ENCODE measurements around the gene PPP1R13B. TPM values are rescaled to one million over a fixed set of nuclear protein-coding genes. Genes with fewer than 3 reads are reported as not detected.
A peak's percentile ranks its signal among the peaks of the same experiment; 100 is the strongest.

Gene PPP1R13B
- total and polyA plus RNA-seq, 12 donors, result 21.6 to 124 (median 75.5) TPM

DNA sequence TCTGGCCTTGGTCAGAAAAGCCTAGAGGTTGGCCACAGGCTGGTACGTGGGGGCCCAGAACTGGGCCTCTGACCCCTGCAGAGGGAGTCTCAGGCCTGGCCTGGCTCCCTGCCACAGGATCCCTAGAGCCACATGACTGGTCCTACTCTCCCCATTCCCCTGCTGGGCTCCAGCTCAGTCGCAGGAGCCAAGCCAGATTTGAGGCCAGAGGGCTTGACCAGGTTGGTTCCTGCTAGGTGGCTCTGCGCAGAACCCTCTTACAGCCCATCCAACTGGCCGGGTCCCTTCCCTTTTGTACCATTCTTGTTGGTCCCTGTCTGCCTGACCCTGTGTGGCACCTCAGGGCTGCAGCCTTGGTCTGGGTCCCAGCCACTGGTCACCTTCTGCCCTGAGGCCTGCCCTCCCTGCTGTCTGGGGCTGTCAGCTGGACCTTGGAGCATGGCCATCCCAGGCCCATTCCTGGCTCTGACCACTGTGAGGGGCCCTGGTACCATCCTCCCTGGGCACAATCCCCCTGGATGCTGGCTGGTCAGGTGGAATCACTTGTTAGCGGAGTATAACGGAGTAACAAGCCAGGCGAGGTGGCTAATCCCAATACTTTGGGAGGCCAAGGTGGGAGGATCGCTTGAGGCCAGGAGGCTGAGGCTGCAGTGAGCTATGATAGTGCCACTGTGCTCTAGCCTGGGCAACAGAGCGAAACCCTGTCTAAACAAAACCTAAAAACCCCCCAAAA lies 22.9 kb upstream of the PPP1R13B start:
- WGBS, 2 donors, result 85 to 91% methylated on average over 9 of the region's 9 CpGs
- TF ChIP-seq, protein P1, sequence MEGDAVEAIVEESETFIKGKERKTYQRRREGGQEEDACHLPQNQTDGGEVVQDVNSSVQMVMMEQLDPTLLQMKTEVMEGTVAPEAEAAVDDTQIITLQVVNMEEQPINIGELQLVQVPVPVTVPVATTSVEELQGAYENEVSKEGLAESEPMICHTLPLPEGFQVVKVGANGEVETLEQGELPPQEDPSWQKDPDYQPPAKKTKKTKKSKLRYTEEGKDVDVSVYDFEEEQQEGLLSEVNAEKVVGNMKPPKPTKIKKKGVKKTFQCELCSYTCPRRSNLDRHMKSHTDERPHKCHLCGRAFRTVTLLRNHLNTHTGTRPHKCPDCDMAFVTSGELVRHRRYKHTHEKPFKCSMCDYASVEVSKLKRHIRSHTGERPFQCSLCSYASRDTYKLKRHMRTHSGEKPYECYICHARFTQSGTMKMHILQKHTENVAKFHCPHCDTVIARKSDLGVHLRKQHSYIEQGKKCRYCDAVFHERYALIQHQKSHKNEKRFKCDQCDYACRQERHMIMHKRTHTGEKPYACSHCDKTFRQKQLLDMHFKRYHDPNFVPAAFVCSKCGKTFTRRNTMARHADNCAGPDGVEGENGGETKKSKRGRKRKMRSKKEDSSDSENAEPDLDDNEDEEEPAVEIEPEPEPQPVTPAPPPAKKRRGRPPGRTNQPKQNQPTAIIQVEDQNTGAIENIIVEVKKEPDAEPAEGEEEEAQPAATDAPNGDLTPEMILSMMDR (IDR thresholded peaks at IDR 0.05), result no peak

GRCh38 chr14:103869406-103870143 lies 22.2 kb upstream of the PPP1R13B start:
- WGBS, 2 donors, result 84 to 89% methylated on average over 14 of the region's 14 CpGs

More for the DNA sequence above, 22.9 kb upstream of the PPP1R13B start:
- H3K27ac ChIP-seq, result peak overlapping the region in 6 of 10 donors; percentile 1 to 46 (median 30)
- ATAC-seq (no peak), DNase-seq (no peak)
- no peaks in the 10 kb centered on the region for H3K27me3 ChIP-seq
- intact Hi-C loops (cut with DNase I), result no loop called here
- no peaks in the 10 kb centered on the region for H3K36me3 ChIP-seq
- no peaks in the 10 kb centered on the region for H3K9me3 ChIP-seq
- H3K4me3 ChIP-seq, result no peak overlapping the region
- H3K4me1 ChIP-seq, result peaks cover 13 to 50% (median 27%) of the 10 kb centered on the region in 9 donors

DNA sequence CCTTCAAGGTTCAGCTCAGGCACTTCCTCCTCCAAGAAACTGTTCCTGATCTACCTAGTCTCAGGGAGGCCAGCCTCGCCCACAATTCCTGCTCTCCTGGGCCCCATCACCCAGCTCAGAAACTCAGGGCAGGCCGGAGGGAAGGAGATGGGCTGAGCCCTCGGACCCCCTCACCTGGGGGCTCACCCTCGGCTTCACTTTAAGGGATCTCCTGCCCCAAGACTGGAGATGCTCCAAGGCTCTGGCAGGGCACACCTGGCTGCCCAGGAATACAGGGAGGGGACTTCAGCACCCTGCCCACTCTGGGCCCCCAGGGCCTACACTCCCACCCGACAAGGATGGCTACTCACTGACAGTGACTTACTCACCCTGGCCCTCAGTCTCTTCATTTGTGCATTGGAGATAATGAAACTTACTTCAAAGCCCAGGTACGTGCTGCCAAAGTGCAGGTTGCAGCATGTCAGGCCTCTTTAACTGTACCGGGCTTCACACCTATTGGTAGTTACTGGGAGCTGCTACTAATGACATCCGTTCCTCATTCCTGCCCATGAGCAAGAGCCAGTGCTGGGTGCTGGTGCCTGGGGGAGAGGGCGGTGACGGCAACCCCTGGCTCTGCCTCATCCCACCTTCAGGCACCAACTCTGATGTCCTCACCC lies 21.0 kb upstream of the PPP1R13B start:
- intact Hi-C loops (cut with DNase I), result no loop called here
- TF ChIP-seq, protein P1 (IDR thresholded peaks at IDR 0.05), result no peak
- no peak for ATAC-seq
- no peak for DNase-seq
- Histone ChIP-seq H3K27me3 (no peaks in the 10 kb centered on the region), H3K9me3 (no peaks in the 10 kb centered on the region), H3K36me3 (no peaks in the 10 kb centered on the region), H3K27ac (peak overlapping the region; percentile 59 to 87 (median 80)), H3K4me3 (no peak overlapping the region), H3K4me1 (peaks cover 13 to 50% (median 27%) of the 10 kb centered on the region in 9 donors)
- 92 to 93% methylated on average over 10 of the region's 10 CpGs for WGBS, 2 donors

More at GRCh38 chr14:103869406-103870143, 22.2 kb upstream of the PPP1R13B start:
- ATAC-seq, result no peak
- TF ChIP-seq, protein P1 (IDR thresholded peaks at IDR 0.05), result no peak
- peaks cover 13 to 50% (median 27%) of the 10 kb centered on the region in 9 donors for H3K4me1 ChIP-seq
- H3K4me3 ChIP-seq, result no peak overlapping the region
- no peaks in the 10 kb centered on the region for H3K27me3 ChIP-seq
- no peaks in the 10 kb centered on the region for H3K36me3 ChIP-seq
- H3K27ac ChIP-seq, result peak overlapping the region in 6 of 10 donors; percentile 1 to 46 (median 30)
- no peak for DNase-seq
- no peaks in the 10 kb centered on the region for H3K9me3 ChIP-seq
- intact Hi-C loops (cut with DNase I), result no loop called here

- no peak overlapping the region for H3K4me3 ChIP-seq
- no peaks in the 10 kb centered on the region for H3K9me3 ChIP-seq
- ATAC-seq (peak; percentile 56 to 86 (median 74)), DNase-seq (peak; percentile 71 to 72)
- TF ChIP-seq, protein P1 (IDR thresholded peaks at IDR 0.05), result no peak
- H3K36me3 ChIP-seq, result no peaks in the 10 kb centered on the region
- peaks cover 10 to 46% (median 22%) of the 10 kb centered on the region in 9 donors for H3K4me1 ChIP-seq
- 38 to 52% methylated on average over 10 of the region's 10 CpGs for WGBS, 2 donors
- H3K27me3 ChIP-seq, result no peaks in the 10 kb centered on the region
- H3K27ac ChIP-seq, result peak overlapping the region; percentile 59 to 87 (median 80)
- intact Hi-C loops (cut with DNase I), result no loop called here
Observed at GRCh38 chr14:103867523-103867953, 20.2 kb upstream of the PPP1R13B start.
